ENCODE measurements around the gene ALDOC.

The ALDOC gene

GRCh38 chr17:28573521-28573920, 3.2 kb downstream of the ALDOC start:
- H3K4me3 ChIP-seq (ENCODE audit: low read depth, low read length), result no peak overlapping the region
- no peak for DNase-seq (ENCODE audit: low read depth)
- TF ChIP-seq MAX (IDR thresholded peaks at IDR 0.05; ENCODE audit: low read depth, low read length) (no peak), CTCF (IDR thresholded peaks at IDR 0.05; ENCODE audit: low read depth, low read length) (no peak), MYC (IDR thresholded peaks at IDR 0.05; ENCODE audit: low read depth, low read length) (no peak), POLR2A (IDR thresholded peaks at IDR 0.05; ENCODE audit: extremely low read depth, insufficient read length) (no peak)

GRCh38 chr17:28573040-28573380, 3.7 kb downstream of the ALDOC start:
- TF ChIP-seq MAX (IDR thresholded peaks at IDR 0.05; ENCODE audit: low read depth, low read length) (no peak), CTCF (IDR thresholded peaks at IDR 0.05; ENCODE audit: low read depth, low read length) (no peak), MYC (IDR thresholded peaks at IDR 0.05; ENCODE audit: low read depth, low read length) (no peak), POLR2A (IDR thresholded peaks at IDR 0.05; ENCODE audit: extremely low read depth, insufficient read length) (no peak)
- no peak overlapping the region for H3K4me3 ChIP-seq (ENCODE audit: low read depth, low read length)
- no peak for DNase-seq (ENCODE audit: low read depth)

- DNase-seq (ENCODE audit: low read depth), result no peak
- peak overlapping the region; percentile 77 for H3K4me3 ChIP-seq (ENCODE audit: low read depth, low read length)
Measured at GRCh38 chr17:28572259-28573039, 4.2 kb downstream of the ALDOC start.

GRCh38 chr17:28571361-28572122, 5.2 kb downstream of the ALDOC start, which contains the start of gene PIGS:
Gene PIGS (minus strand): TSS chr17:28571524. CDS start chr17:28571496, 28 bp downstream.
- DNase-seq (ENCODE audit: low read depth), result peak; percentile 98
- TF ChIP-seq MAX (IDR thresholded peaks at IDR 0.05; ENCODE audit: low read depth, low read length) (peak; percentile 31; the same call in 1 of the 2 replicates), MYC (IDR thresholded peaks at IDR 0.05; ENCODE audit: low read depth, low read length) (no peak; the same call in 1 of the 2 replicates), POLR2A (IDR thresholded peaks at IDR 0.05; ENCODE audit: extremely low read depth, insufficient read length) (peak; percentile 76)

More at GRCh38 chr17:28572259-28573039, 4.2 kb downstream of the ALDOC start:
- no peak for TF ChIP-seq MAX (IDR thresholded peaks at IDR 0.05; ENCODE audit: low read depth, low read length)

GRCh38 chr17:28570716-28571360, 5.9 kb downstream of the ALDOC start:
- peak; percentile 67 for DNase-seq (ENCODE audit: low read depth)
- H3K4me3 ChIP-seq (ENCODE audit: low read depth, low read length), result peak overlapping the region; percentile 90
- no peak for TF ChIP-seq MYC (IDR thresholded peaks at IDR 0.05; ENCODE audit: low read depth, low read length)
- no peak for TF ChIP-seq POLR2A (IDR thresholded peaks at IDR 0.05; ENCODE audit: extremely low read depth, insufficient read length)
- TF ChIP-seq MAX (IDR thresholded peaks at IDR 0.05; ENCODE audit: low read depth, low read length), result peak; percentile 45

More at GRCh38 chr17:28571361-28572122, 5.2 kb downstream of the ALDOC start, which contains the start of gene PIGS:
- H3K4me3 ChIP-seq (ENCODE audit: low read depth, low read length), result peak within 1 kb of the TSS; percentile 90

- no peak for TF ChIP-seq MAX (IDR thresholded peaks at IDR 0.05; ENCODE audit: low read depth, low read length)
- TF ChIP-seq POLR2A (IDR thresholded peaks at IDR 0.05; ENCODE audit: extremely low read depth, insufficient read length), result no peak
- TF ChIP-seq MYC (IDR thresholded peaks at IDR 0.05; ENCODE audit: low read depth, low read length), result no peak
- no peak for TF ChIP-seq CTCF (IDR thresholded peaks at IDR 0.05; ENCODE audit: low read depth, low read length)
- DNase-seq (ENCODE audit: low read depth), result no peak
- H3K4me3 ChIP-seq (ENCODE audit: low read depth, low read length), result peak overlapping the region; percentile 90
Measured at GRCh38 chr17:28569446-28569845, 7.2 kb downstream of the ALDOC start.

Measured in NB4 (cell line).